GM23338 (cell line): ENCODE data around the gene TRAPPC2. TPM values are rescaled to one million over a fixed set of nuclear protein-coding genes. Genes with fewer than 3 reads are reported as not detected.

ENCODE experiments used
- ATAC-seq: fragments of 200-7000 bp; cut with Tn5 transposase; 3 replicates; pipeline ENCODE4 v1.9.1; 2020
- DNase-seq: peaks from one replicate; pipeline ENCODE4 v3.0.0-alpha.2; 2015; ENCODE audit warnings: low spot score
- H2AFZ ChIP-seq: fragments of 200-600 bp; sonication (generic); 2 replicates; pipeline ENCODE4 v1.8.0; 2016; ENCODE audit warnings: antibody characterized with exemption, mild to moderate bottlenecking, moderate library complexity
- H3F3A ChIP-seq: fragments of 200-600 bp; sonication (generic); replicated peaks from 2 replicates; pipeline ENCODE4 v1.8.0; 2017; ENCODE audit warnings: antibody characterized with exemption, mixed run types, low read depth
- H3K27ac ChIP-seq: fragments of 200-600 bp; sonication (generic); 2 replicates; pipeline ENCODE4 v1.6.1; 2016; ENCODE audit warnings: low read depth
- H3K27me3 ChIP-seq: fragments of 200-600 bp; sonication (generic); 2 replicates; pipeline ENCODE4 v1.8.0; 2016; ENCODE audit warnings: mild to moderate bottlenecking, mixed run types, moderate library complexity; ENCODE audit not compliant: insufficient read depth
- H3K36me3 ChIP-seq: fragments of 200-600 bp; sonication (generic); 2 replicates; pipeline ENCODE4 v1.8.0; 2016; ENCODE audit warnings: mild to moderate bottlenecking; ENCODE audit not compliant: insufficient read depth
- H3K4me1 ChIP-seq: fragments of 200-600 bp; sonication (generic); 2 replicates; pipeline ENCODE4 v1.8.0; 2016; ENCODE audit warnings: mild to moderate bottlenecking, moderate library complexity; ENCODE audit not compliant: insufficient read depth
- H3K4me2 ChIP-seq: fragments of 200-600 bp; sonication (generic); 2 replicates; pipeline ENCODE4 v1.7.1; 2017; ENCODE audit warnings: mixed run types
- H3K4me3 ChIP-seq: fragments of 200-600 bp; sonication (generic); 2 replicates; pipeline ENCODE4 v1.6.1; 2016; ENCODE audit warnings: mixed run types
- H3K79me2 ChIP-seq: fragments of 200-600 bp; sonication (generic); replicated peaks from 2 replicates; pipeline ENCODE4 v1.8.0; 2017; ENCODE audit warnings: mild to moderate bottlenecking; ENCODE audit not compliant: insufficient read depth
- H3K9me2 ChIP-seq: fragments of 200-600 bp; sonication (generic); 2 replicates; pipeline ENCODE4 v1.8.0; 2017; ENCODE audit not compliant: insufficient read depth
- H4K20me1 ChIP-seq: fragments of 200-600 bp; sonication (generic); replicated peaks from 2 replicates; pipeline ENCODE4 v1.8.0; 2017; ENCODE audit warnings: mild to moderate bottlenecking; ENCODE audit not compliant: insufficient read depth
- H3K27ac Mint-ChIP-seq: 2 replicates; pipeline ENCODE4 v1.8.0; 2020; ENCODE audit warnings: inconsistent platforms, mild to moderate bottlenecking, moderate library complexity, mixed read lengths
- H3K27me3 Mint-ChIP-seq: 3 replicates; pipeline ENCODE4 v1.8.0; 2022; ENCODE audit warnings: low read depth, mild to moderate bottlenecking, moderate library complexity, mixed read lengths, inconsistent platforms; ENCODE audit not compliant: insufficient read depth, poor library complexity
- H3K36me3 Mint-ChIP-seq: 3 replicates; pipeline ENCODE4 v1.8.0; 2021; ENCODE audit warnings: low read depth, mild to moderate bottlenecking, inconsistent platforms, moderate library complexity, mixed read lengths
- H3K4me1 Mint-ChIP-seq: 3 replicates; pipeline ENCODE4 v1.8.0; 2020; ENCODE audit warnings: mild to moderate bottlenecking, inconsistent platforms, mixed read lengths
- H3K4me3 Mint-ChIP-seq: 3 replicates; pipeline ENCODE4 v1.8.0; 2021; ENCODE audit warnings: moderate library complexity, mild to moderate bottlenecking, inconsistent platforms, mixed read lengths
- H3K9me3 Mint-ChIP-seq: 3 replicates; pipeline ENCODE4 v1.8.0; 2020; ENCODE audit warnings: moderate library complexity, mild to moderate bottlenecking, inconsistent platforms, mixed read lengths
- CREB1 ChIP-seq: fragments of 250-450 bp; sonication (Bioruptor Pico); IDR thresholded peaks from 2 replicates; pipeline ENCODE4 v1.5.0; 2020; ENCODE audit warnings: low read depth, mild to moderate bottlenecking, moderate library complexity
- EZH2 ChIP-seq: fragments of 200-600 bp; sonication (generic); IDR thresholded peaks from one replicate; pipeline ENCODE4 v1.8.0; 2017; ENCODE audit warnings: antibody characterized with exemption, mild to moderate bottlenecking, low read depth; ENCODE audit not compliant: unreplicated experiment
- EZH2phosphoT487 ChIP-seq: fragments of 200-600 bp; sonication (generic); IDR thresholded peaks from one replicate; pipeline ENCODE4 v1.8.1; 2018; ENCODE audit warnings: antibody characterized with exemption; ENCODE audit not compliant: unreplicated experiment
- JUNB ChIP-seq: IDR thresholded peaks from one replicate; pipeline ENCODE4 v1.6.1; 2016; ENCODE audit warnings: antibody characterized with exemption; ENCODE audit not compliant: unreplicated experiment
- NANOG ChIP-seq: IDR thresholded peaks from 2 replicates; pipeline ENCODE4 v1.6.1; 2016; ENCODE audit warnings: antibody characterized with exemption, borderline replicate concordance
- POLR2AphosphoS5 ChIP-seq: IDR thresholded peaks from 2 replicates; pipeline ENCODE4 v1.6.1; 2016; ENCODE audit warnings: antibody characterized with exemption, low read depth
- STAT1 ChIP-seq: IDR thresholded peaks from one replicate; pipeline ENCODE4 v1.6.1; 2016; ENCODE audit warnings: antibody characterized with exemption; ENCODE audit not compliant: unreplicated experiment
- ZNF114 ChIP-seq: fragments of 250-450 bp; sonication (Bioruptor Pico); IDR thresholded peaks from 2 replicates; pipeline ENCODE4 v1.5.0; 2020; ENCODE audit warnings: mild to moderate bottlenecking, moderate library complexity
- ZNF331 ChIP-seq: fragments of 250-450 bp; sonication (Bioruptor Pico); IDR thresholded peaks from 2 replicates; pipeline ENCODE4 v1.5.0; 2020; ENCODE audit warnings: low read depth, mild to moderate bottlenecking, moderate library complexity
- polyA plus RNA-seq: library from polyadenylated mRNA; unstranded; fragments of >200 nt; fragmentation: Nextera tagmentation; extraction: Ambion mirVana; gene quantifications from 2 replicates; pipeline ENCODE4 v1.2.1, GENCODE V29; 2016
- total RNA-seq: library from RNA; depleted of rRNA; stranded (reverse); fragments of >200 nt; shearing (Covaris generic); gene quantifications from 2 replicates; pipeline ENCODE4 v1.2.3, GENCODE V29; 2014
- TF ChIP-seq, protein P1 (sequence below), 2 experiments: fragments of 200-600 bp in 1 of 2; sonication (generic) in 1 of 2; conservative IDR thresholded peaks; 2 replicates each; pipeline versions ENCODE4 v1.5.1 to v1.6.1; 2016 to 2017; ENCODE audit warnings: antibody characterized with exemption in 2 of 2, low read depth in 2 of 2, mild to moderate bottlenecking in 2 of 2, moderate library complexity in 1 of 2
- TF ChIP-seq, protein P2 (sequence below): IDR thresholded peaks from 2 replicates; pipeline ENCODE4 v1.6.1; 2016; ENCODE audit warnings: antibody characterized with exemption
- TF ChIP-seq, protein P3 (sequence below): fragments of 250-450 bp; sonication (Bioruptor Pico); IDR thresholded peaks from 2 replicates; pipeline ENCODE4 v1.5.0; 2020; ENCODE audit warnings: mild to moderate bottlenecking, moderate library complexity
- TF ChIP-seq, protein P4 (sequence below): IDR thresholded peaks from one replicate; pipeline ENCODE4 v1.6.1; 2018; ENCODE audit warnings: antibody characterized with exemption; ENCODE audit not compliant: unreplicated experiment

TRAPPC2 gene
- total and polyA plus RNA-seq, 2 experiments from 2014 or later = 11.7 to 14.6 TPM

DNA sequence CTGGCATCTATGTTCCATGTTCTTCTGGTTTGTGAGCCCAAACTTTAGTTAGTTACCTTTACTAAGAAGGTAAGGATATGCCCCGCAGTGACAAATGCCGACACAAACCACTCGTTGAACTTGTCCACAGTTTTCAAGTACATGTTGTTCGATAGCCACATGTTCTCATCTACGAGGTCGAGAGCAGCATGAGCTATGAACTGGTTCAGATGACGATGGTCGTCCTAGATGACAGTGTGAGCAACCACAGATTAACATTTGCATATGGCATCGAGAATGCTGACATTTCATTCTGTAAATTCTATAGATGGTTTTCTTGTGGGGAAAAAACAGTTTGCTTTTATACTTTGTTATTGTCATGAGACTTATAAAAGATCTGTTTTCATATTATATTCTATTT is 18.0 kb downstream of the TRAPPC2 start:
- Histone ChIP-seq H3K27me3 (no peaks in the 10 kb centered on the region), H3F3A (no peaks in the 10 kb centered on the region), H2AFZ (no peak overlapping the region), H3K27ac (no peak overlapping the region), H3K4me2 (no peak overlapping the region), H3K79me2 (no peaks in the 10 kb centered on the region), H3K9me2 (no peaks in the 10 kb centered on the region), H3K4me3 (no peak overlapping the region), H4K20me1 (no peaks in the 10 kb centered on the region), H3K4me1 (no peaks in the 10 kb centered on the region), H3K36me3 (no peaks in the 10 kb centered on the region)
- Mint-ChIP-seq H3K27me3 (no peaks in the 10 kb centered on the region), H3K27ac (no peak overlapping the region), H3K4me1 (no peaks in the 10 kb centered on the region), H3K36me3 (peaks cover 29% of the 10 kb centered on the region; the same call in 2 of the 3 replicates), H3K9me3 (no peaks in the 10 kb centered on the region; the same call in 2 of the 3 replicates), H3K4me3 (no peak overlapping the region)
- ATAC-seq (no peak), DNase-seq (no peak)
- TF ChIP-seq ZNF331 (CRISPR knock-in tag) = no peak
- TF ChIP-seq, protein P1, sequence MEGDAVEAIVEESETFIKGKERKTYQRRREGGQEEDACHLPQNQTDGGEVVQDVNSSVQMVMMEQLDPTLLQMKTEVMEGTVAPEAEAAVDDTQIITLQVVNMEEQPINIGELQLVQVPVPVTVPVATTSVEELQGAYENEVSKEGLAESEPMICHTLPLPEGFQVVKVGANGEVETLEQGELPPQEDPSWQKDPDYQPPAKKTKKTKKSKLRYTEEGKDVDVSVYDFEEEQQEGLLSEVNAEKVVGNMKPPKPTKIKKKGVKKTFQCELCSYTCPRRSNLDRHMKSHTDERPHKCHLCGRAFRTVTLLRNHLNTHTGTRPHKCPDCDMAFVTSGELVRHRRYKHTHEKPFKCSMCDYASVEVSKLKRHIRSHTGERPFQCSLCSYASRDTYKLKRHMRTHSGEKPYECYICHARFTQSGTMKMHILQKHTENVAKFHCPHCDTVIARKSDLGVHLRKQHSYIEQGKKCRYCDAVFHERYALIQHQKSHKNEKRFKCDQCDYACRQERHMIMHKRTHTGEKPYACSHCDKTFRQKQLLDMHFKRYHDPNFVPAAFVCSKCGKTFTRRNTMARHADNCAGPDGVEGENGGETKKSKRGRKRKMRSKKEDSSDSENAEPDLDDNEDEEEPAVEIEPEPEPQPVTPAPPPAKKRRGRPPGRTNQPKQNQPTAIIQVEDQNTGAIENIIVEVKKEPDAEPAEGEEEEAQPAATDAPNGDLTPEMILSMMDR (conservative IDR thresholded peaks at IDR 0.05; ENCODE audit: low read depth in 2 of 2) = no peak
- TF ChIP-seq, protein P2, sequence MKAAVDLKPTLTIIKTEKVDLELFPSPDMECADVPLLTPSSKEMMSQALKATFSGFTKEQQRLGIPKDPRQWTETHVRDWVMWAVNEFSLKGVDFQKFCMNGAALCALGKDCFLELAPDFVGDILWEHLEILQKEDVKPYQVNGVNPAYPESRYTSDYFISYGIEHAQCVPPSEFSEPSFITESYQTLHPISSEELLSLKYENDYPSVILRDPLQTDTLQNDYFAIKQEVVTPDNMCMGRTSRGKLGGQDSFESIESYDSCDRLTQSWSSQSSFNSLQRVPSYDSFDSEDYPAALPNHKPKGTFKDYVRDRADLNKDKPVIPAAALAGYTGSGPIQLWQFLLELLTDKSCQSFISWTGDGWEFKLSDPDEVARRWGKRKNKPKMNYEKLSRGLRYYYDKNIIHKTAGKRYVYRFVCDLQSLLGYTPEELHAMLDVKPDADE = no peak
- no peak for TF ChIP-seq STAT1
- no peak for TF ChIP-seq CREB1 (CRISPR knock-in tag)
- no peak for TF ChIP-seq JUNB
- TF ChIP-seq POLR2AphosphoS5 = no peak
- no peak for TF ChIP-seq EZH2phosphoT487
- TF ChIP-seq, protein P3, sequence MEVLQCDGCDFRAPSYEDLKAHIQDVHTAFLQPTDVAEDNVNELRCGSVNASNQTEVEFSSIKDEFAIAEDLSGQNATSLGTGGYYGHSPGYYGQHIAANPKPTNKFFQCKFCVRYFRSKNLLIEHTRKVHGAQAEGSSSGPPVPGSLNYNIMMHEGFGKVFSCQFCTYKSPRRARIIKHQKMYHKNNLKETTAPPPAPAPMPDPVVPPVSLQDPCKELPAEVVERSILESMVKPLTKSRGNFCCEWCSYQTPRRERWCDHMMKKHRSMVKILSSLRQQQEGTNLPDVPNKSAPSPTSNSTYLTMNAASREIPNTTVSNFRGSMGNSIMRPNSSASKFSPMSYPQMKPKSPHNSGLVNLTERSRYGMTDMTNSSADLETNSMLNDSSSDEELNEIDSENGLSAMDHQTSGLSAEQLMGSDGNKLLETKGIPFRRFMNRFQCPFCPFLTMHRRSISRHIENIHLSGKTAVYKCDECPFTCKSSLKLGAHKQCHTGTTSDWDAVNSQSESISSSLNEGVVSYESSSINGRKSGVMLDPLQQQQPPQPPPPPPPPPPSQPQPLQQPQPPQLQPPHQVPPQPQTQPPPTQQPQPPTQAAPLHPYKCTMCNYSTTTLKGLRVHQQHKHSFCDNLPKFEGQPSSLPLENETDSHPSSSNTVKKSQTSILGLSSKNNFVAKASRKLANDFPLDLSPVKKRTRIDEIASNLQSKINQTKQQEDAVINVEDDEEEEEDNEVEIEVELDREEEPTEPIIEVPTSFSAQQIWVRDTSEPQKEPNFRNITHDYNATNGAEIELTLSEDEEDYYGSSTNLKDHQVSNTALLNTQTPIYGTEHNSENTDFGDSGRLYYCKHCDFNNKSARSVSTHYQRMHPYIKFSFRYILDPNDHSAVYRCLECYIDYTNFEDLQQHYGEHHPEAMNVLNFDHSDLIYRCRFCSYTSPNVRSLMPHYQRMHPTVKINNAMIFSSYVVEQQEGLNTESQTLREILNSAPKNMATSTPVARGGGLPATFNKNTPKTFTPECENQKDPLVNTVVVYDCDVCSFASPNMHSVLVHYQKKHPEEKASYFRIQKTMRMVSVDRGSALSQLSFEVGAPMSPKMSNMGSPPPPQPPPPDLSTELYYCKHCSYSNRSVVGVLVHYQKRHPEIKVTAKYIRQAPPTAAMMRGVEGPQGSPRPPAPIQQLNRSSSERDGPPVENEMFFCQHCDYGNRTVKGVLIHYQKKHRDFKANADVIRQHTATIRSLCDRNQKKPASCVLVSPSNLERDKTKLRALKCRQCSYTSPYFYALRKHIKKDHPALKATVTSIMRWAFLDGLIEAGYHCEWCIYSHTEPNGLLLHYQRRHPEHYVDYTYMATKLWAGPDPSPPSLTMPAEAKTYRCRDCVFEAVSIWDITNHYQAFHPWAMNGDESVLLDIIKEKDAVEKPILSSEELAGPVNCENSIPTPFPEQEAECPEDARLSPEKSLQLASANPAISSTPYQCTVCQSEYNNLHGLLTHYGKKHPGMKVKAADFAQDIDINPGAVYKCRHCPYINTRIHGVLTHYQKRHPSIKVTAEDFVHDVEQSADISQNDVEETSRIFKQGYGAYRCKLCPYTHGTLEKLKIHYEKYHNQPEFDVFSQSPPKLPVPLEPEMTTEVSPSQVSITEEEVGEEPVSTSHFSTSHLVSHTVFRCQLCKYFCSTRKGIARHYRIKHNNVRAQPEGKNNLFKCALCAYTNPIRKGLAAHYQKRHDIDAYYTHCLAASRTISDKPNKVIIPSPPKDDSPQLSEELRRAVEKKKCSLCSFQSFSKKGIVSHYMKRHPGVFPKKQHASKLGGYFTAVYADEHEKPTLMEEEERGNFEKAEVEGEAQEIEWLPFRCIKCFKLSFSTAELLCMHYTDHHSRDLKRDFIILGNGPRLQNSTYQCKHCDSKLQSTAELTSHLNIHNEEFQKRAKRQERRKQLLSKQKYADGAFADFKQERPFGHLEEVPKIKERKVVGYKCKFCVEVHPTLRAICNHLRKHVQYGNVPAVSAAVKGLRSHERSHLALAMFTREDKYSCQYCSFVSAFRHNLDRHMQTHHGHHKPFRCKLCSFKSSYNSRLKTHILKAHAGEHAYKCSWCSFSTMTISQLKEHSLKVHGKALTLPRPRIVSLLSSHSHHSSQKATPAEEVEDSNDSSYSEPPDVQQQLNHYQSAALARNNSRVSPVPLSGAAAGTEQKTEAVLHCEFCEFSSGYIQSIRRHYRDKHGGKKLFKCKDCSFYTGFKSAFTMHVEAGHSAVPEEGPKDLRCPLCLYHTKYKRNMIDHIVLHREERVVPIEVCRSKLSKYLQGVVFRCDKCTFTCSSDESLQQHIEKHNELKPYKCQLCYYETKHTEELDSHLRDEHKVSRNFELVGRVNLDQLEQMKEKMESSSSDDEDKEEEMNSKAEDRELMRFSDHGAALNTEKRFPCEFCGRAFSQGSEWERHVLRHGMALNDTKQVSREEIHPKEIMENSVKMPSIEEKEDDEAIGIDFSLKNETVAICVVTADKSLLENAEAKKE = no peak
- no peak for TF ChIP-seq EZH2
- no peak for TF ChIP-seq ZNF114 (CRISPR knock-in tag)
- no peak for TF ChIP-seq NANOG
- TF ChIP-seq, protein P4, sequence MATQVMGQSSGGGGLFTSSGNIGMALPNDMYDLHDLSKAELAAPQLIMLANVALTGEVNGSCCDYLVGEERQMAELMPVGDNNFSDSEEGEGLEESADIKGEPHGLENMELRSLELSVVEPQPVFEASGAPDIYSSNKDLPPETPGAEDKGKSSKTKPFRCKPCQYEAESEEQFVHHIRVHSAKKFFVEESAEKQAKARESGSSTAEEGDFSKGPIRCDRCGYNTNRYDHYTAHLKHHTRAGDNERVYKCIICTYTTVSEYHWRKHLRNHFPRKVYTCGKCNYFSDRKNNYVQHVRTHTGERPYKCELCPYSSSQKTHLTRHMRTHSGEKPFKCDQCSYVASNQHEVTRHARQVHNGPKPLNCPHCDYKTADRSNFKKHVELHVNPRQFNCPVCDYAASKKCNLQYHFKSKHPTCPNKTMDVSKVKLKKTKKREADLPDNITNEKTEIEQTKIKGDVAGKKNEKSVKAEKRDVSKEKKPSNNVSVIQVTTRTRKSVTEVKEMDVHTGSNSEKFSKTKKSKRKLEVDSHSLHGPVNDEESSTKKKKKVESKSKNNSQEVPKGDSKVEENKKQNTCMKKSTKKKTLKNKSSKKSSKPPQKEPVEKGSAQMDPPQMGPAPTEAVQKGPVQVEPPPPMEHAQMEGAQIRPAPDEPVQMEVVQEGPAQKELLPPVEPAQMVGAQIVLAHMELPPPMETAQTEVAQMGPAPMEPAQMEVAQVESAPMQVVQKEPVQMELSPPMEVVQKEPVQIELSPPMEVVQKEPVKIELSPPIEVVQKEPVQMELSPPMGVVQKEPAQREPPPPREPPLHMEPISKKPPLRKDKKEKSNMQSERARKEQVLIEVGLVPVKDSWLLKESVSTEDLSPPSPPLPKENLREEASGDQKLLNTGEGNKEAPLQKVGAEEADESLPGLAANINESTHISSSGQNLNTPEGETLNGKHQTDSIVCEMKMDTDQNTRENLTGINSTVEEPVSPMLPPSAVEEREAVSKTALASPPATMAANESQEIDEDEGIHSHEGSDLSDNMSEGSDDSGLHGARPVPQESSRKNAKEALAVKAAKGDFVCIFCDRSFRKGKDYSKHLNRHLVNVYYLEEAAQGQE = no peak
